NCI-H1105 (cell line): ENCODE data around the gene SRP14.
"Not testable (repeated sequence)": the region's sequence is repeated elsewhere in the genome, so short reads cannot be mapped to it uniquely, and the experiment has no call there.

Experiments
- DNase-seq: peaks from one replicate; lab custom pipeline; 2025; lab: John Stamatoyannopoulos, UW

Gene SRP14

DNA sequence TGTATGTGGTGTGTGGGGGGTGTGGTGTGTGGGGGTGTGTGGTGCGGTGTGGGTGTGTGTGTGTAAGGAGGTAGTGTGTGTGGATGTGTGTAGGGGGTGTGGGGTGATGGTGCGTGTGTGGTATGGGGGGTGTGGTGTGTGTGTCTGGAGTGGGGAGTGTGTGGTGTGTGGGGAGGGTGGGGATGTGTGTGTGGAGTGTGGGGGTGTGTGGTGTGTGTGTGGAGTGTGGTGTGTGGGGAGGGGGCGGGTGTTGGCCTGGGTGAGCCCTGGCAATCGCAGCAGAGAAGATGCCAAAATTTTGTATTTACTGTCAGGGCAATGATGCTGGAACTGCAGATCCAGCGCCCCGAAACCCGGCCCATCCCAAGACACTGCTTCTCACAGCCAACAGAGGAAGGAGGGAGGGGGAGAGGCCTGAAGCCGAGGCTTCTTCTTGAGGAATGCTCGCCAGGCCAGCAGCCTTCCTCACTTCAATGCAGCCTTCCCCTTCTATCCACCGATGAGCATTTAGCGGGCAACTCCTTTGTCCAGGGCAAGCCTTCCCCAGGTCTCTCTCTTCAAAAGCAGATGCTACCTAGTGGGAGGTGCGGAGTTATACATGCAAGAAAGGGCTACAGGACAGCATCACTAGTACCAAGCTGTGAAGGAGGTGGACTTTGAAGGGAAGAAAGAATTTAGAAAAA is 11.9 kb upstream of the SRP14 start:
- DNase-seq: no peak

DNA sequence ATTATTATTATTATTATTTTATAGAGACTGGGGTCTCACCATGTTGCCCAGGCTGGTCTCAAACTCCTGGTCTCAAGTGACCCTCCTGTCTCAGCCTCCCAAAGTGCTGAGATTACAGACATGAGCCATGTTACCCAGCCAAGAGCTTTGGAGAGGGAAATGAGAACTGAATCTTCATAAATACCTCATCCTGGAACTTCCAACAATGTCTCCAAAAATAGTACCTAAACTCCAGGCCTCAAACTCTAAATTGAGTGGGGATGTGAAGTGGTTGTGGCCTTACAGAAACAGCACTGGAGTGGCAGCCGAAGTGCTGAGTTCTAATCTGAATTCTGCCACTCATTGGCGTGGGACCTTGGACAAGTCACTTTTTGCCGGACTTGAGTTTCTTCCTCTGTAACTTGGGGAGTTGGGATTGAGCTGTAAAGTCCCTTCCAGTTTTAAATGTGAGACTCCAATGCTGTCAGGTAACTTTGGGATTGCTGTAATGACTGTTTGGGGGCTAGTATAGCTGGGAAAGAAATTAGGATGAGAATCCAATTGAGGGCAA is 10.0 kb upstream of the SRP14 start:
- DNase-seq: no peak

DNA sequence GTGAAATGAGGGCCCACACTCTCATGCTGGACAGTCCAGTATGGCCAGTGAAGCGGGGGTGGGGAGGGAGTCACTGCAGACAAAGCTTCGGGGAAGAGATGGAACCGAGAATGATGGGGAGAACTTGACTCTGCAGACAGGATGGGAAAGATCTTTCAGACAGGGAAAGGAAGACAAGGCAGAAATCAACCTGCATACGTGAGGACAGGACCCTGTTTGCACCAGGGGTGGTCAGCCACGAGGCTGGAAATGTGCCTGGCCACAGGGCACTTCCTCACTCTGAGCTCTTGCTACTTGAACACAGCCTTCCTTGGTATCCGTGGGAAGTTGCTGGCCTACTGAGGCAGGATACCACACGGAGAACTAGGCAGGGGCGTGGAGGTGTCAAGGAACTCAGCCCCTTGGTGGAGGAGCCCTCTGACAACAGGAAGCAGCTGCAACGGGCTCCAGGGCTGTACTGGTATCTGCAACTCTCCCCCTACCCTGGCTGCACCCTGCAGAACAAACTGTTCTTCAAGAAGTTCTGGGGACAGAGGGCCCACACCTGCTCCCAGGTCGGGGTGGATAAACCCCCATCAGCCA is 9.3 kb upstream of the SRP14 start:
- no peak for DNase-seq

DNA sequence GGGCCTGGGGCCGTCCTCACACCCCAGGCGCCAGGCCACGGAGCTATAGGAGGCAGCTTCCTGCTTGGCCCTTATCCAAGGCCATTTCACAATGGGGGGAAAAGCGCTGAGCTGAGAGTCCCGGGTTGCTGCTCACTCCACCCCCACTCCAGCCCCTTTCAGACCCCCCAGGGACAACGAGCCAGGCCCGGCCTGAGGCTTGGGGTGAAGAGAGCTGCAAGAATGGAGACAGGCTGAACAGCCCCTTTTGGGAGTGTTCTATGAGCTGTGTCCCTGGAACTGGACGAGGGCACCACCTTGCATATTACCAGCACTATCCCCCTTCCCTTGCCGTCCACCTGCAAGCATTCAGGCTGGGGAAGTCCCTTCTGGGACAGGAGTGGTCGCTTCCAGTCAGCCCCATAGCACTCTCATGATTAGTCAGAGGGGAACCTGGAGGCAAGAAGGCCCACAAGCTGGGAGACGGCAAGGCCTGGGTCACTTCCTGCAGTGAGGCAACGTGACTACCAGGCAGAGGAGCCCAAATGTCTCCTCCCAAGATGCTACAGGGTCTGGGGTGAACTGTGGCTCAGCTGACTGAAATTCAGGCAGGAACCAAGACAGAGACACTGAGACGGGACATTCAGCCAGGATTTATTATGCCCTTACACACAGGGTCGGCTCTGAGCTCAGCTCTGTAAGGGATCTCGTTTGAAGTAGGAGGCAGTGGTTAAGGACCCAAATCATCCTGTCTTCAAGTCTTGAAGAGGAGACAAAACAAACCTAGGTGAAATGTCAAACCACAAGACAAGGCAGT is 8.6 kb upstream of the SRP14 start:
- no peak for DNase-seq

DNA sequence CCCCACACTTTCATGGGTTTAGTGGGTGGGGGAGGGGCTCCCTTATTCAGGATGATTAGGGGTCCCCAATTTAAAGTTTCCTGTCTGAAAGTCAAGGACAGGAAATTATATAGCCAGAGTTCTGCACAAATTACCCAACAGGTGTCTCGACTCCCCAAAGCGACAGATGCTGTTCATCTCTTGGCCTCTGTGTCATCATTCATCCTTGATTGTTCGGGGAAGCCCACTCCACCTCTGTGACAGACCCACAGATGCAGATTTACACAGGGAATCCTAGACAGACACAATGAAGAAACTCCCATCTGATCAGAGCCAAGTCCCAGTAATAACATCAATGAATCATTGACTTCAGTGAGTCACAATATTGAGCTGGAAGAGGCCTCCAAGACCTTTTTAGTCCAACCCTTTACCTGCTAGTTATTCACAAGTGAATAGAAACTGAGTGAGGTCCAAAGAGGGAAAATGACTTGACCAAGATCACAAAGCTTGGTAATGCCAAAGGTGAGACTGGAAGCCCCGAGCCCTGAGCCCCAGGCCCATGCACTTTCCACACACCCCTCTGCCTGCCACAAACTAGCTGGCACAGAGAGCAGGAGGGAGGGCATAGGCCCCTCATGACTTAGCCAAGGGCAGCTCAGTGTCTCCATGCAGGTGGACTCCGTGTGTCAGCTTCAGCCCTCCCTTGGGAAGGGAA is 7.9 kb upstream of the SRP14 start:
- no peak for DNase-seq

DNA sequence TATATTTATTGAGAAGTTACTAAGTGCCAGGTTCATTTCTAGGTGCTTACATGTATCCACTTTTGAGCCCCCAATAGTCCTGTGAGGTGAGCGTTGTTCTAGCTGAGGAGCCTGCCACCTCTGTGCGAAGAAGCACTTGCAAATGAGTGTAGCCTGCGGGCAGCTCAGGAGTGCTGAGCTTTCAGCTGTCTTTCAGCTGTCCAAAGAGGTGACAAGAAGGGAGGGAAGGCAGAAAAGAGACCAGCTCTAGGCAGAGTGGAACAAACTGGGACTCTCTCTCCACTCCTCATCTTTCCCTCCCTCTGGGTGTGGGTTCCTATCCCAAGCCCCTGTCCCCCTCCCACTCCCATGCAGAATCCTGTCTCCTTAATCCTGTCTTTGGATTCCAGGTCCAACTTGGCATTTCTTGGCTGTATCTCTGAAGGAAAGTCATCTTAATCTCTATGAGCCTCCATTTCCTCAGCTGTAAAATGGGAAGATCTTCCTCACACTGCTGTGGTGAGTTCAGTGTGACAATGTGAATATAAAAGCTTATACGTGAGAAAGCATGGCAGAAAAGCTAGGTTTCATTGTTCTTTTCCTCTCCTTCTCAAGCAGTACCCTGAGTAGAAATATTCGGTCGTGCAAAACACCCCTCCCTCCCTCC is 6.7 kb upstream of the SRP14 start:
- no peak for DNase-seq

DNA sequence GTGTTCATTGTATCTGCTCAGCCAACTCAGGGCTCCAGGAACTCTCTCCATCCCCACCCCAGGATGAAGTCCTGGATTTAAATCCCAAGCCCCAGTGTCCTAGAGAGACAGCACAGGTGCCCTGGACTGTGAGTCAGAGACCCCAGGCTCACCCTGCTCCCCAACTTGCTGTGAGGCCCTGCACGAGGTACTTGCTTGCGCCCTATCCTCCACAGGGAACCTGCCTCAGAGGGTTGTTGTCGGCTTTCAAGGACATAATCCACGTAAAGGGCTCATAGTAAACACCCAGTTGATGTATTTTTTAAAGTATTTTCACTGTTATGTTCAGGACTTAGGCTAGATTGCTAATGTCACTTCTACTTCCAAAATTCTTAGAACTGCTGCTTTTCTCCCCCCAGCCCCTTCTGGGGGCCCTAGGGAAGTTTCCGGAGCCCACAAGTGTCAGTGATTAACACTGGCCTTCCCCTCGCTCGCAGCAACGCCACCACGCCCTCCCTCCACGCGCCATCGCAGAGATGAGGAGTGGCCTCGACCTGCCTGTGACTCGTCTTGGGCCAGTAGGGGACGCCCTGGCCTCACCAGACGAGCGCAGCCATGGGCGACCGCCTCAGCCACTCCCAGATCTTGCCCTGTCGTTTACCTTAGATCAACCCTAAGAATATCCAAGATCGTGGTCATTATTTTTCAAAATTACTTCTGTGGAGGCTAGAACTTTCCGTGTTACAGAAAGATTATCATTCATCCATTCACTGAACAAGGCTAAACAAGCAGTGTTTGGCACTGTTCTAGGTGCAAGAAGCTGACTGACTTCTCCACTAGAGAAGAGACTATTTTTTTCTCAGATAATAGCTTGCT is 6.0 kb upstream of the SRP14 start:
- peak; percentile 55 for DNase-seq

DNA sequence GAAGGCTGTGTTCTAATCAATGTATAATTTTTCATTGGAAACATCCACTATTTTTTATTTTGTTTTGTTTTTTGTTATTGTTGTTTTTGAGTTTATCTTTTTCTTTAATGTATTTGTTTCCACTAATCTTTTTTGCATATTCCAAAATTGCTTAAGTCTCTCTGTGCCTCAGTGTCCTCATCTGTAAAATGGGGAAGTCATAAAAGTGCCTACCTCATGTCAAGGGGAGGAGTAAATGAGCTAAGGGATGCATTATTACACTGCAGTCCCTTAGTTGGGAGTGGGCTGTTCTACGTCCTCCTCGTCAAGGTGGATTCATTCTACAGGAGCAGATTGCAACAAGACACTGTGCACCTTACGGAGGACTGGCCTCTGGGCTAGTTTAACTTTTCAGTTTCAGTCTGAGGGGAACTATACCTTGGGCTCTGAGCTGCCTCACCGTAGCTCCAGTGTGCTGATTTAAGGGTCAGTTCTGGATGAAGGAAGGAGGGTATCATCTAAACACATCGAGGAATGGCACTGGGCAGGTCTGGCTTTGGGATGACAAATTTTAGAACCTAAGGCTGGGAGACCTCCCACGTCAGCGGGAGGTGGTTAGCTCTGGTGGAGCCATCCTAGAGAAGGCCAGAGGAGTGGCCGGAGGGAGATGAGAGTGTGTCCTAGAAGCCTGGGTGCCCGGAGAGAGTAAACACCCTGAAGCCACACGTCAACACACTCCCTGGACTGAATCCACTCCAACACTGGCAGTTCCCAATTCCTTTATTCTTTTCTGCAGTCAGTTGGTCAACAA is 5.1 kb upstream of the SRP14 start:
- no peak for DNase-seq

DNA sequence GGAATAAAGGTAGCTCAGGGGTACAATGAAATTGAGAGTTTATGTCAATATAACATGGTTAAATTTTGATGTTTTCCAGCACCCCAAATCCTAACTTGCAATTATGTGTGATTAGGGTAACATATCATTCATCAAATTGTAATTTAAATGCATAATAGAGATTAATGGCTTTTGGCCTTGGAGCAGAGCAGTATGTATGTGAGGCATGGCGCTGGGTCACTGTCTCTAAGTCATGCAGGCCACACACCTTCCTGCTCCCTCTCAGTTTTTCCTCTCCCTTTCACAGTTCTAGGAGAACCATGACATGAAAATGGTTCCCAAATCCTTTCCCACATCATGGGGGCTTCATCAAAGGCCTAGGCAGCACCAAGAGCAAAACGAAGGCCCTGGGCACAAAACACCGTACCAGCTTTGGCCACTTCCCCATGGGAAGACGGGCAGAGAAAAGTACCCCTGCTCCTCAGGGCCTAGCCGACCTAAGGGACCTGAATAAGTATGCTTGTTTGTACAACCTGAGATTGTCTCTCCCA is 3.9 kb upstream of the SRP14 start:
- DNase-seq: no peak

DNA sequence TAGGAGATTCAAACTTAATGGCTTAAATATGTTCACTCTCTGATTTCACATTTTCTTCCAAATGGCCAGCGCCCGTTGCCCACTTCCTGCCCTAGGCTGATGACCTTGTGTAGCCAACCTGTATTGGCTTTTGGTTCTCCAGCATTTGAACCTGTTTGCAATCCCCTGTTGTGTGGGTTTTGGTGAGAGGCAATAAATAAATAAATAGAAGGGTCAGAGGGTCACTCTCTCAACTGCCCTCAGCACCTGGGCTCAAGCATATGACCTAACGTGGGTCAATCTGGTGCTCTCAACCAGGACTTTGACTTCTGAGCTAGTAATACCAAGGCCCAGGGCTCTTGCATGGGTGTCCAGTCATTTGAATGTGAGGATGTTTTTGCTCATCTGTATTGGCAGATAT is 1.8 kb upstream of the SRP14 start:
- no peak for DNase-seq

DNA sequence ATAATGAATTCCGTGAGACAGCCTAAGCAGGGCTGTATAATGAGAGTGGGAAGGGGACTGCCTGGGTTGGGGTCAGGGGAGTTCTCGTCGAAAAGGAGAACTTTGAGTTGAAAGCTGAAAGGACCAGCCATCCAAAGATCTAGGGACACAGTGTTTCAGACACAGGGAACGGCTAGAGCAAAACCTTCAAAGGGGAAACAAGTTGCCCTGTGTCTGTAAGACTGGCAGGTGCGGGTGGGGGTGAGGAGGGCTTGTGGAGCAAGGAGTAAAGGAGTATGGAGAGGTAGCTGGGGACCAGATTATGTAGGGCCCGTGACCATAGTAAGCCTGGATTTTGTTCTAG is 1.3 kb upstream of the SRP14 start:
- DNase-seq: no peak

DNA sequence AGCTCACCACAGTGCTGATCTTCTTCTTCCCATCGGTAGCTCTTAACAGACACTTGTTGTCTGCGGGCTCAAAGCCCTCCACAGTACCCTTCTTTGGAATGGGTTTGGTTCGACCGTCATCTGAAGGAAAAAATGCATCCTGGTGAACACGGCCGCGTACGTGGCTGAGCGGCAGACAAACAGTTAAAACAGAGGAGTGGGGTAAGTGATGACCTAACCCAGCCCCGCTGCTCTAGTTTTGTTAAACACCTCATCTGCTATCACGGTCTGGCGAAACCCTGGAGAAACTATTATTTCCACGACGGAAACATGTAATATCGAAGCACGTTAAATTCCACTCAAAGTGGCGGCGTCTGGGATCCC is 725 bp downstream of the SRP14 start:
- DNase-seq: no peak

DNA sequence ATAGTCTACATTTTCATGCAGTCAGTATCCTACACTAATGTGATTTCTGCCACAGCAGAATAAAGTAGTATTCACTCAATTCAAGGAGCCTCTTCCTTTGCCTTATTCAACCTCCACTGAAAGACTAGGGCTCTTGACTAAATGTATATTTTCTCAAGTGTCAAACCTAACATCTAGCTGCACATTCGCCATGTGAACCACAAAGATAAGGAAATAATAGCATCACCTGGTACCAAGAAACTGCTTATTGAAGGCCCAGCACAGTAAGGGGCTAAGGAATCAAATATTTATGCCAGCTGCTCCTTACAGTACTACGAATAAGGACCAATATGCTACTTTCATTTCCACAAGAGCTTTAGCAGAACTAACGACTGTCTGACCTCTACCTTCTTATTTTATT is 1.3 kb downstream of the SRP14 start:
- no peak for DNase-seq

DNA sequence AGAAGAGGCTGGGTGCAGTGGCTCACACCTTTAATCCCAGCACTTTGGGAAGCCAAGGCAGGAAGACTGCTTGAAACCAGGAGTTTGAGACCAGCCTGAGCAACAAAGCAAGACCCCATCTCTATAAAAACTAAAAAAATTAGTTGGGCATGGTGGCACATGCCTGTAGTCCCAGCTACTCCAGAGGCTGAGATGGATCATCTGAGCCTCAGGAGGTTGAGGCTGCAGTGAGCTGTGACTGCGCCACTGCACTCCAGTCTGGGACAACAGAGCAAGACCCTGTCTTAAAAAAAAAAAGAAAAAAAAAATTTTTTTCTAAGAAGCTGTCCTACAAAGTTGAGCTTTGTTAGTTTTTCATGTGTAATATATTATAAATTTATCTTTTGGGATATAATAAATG is 3.8 kb downstream of the SRP14 start:
- DNase-seq: not testable (repeated sequence)

DNA sequence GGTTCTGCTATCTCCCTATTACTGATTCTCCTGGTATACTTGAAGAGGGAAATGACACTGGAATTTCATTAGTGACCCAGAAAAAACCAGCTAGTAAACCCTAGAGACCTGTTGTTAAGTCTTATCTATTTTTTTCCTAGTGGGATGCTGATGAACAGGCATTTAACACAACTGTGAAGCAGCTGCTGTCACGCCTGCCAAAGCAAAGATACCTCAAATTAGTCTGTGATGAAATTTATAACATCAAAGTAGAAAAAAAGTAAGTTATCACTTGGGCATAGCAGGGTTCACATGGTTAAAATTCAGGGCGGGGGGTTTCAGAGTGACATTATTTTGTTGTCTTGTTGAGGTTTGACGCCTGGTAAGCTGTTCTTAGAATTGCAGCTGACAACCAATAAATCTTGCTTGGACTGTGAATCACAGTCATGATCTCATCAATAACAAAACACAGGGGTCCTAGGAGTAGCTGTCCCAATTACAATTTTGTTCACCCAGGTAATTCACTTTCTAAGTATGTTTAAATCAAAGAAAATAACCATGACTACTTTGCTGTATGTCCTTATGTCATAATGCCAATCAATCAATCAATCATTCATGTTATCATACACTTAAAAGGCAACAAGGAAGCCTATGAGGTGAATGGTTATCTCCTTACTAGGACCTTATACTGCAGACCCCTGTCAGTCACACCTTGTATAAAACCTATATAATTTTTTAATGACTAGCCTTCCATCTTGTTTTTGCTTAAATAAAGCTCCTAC is 4.6 kb downstream of the SRP14 start:
- no peak for DNase-seq

DNA sequence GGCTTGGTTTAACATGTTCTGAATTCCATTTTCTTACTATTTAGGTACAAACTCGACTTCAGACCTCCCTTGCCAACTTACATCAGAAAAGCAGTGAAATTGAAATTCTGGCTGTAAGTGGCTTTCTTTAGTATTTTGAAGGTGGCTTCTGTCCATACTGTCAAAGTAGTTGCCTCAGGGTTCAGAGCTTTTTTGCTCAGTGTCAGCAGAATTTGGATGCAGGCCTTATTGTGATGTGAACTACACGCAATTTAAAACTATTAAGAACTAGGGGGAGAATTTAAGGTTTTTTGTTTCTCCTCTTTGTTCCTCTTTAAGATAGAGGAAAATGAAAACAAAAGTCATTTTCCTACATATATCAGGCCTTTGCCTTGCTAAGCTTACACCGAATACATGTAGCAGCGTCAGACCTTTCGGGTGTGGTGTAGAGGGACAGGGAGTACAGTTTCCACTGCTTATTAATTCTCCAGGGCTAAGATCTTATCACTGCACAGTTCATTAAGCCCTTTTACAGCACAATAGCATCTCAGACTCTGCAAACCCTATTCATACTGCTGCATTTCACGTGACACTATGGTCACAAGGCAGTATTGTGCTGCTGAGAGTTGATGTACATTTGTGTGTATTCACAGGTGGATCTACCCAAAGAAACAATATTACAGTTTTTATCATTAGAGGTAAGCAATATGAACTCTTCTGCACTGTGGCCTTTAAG is 6.7 kb downstream of the SRP14 start:
- DNase-seq: no peak

DNA sequence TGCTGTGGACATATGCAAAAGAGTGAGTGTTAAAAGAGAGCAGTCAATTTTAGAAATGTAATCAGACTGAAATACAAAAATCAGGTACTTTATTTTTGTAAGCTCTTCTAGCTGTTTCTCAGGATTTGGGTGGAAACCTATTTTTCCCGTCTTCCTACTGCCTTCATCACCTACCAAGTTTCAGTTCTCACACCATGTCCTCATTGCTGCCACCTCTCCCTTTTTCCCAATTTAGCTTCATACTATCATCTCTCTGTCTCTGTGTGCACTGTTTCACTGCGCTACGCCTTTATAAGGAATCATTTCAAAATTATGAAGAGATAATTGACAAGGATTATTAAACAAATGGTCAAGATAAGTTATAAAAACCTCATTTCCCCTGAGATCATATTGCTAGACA is 7.7 kb downstream of the SRP14 start:
- DNase-seq: no peak

DNA sequence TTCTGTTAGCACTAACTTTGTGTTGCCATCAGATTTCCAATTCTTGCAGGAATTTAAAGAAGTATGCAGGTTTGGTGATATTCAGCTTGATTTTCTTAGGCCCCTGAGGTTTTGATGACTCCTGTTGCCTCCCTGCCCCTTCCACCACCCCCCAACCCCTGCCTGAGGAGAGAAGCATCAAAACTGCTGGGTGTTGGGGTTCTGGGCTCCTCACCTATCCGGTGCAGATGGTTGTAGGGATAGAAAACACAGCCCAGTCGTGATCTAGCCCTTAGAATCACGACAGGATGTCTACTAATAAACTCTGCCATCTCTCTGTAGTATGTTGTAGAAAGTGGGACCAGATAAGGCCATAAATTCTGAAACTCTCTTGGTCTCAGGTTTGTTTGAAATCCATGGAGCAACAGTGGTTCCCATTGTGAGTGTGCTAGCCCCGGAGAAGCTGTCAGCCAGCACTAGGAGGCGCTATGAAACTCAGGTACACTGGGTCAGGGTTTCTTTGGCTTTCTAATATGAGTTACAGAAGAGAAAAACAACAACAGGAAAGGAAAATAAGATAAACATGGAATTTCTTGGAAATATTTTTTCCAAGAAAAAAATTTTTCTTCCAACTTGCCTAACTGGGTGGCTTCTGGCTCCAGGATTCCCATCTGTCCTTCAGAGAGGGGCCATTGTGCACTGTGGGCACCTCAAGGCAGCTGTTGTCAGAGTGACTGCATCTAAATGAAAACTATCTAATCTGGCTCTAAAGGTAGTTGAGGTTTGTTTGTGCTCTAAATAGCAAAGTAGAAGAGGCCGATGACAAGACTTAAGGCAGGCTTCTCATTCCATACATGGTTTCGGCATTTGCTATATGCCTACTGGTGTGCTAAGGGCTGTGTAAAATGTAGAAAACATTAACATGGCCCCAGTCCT is 8.7 kb downstream of the SRP14 start:
- no peak for DNase-seq
